Left lobe of liver (tissue), 2 donors: ENCODE measurements around the gene FHL3. TPM values are rescaled to one million over a fixed set of nuclear protein-coding genes. Genes with fewer than 3 reads are reported as not detected.
"Not testable (repeated sequence)": the region's sequence is repeated elsewhere in the genome, so short reads cannot be mapped to it uniquely, and the experiment has no call there.

ENCODE experiments used
- ATAC-seq: fragments of 200-7000 bp; cut with Tn5 transposase; one replicate; pipeline ENCODE4 v1.9.1; 2020; ENCODE audit warnings: mild to moderate bottlenecking, moderate library complexity
- DNase-seq: peaks from one replicate; pipeline ENCODE4 v3.0.0-alpha.2; 2020; ENCODE audit warnings: low spot score
- total RNA-seq: library from RNA; stranded (reverse); gene quantifications from one replicate; pipeline ENCODE4 v1.2.1, GENCODE V29; 2021
- donor health status: DM: no; HTN: no; CAD: no; lungs with moderate emphysema.
- donor health status: DM: no; HTN: yes; CAD: no.

The FHL3 gene
- total RNA-seq, 1 donor from 2014 or later: 2.3 TPM

DNA sequence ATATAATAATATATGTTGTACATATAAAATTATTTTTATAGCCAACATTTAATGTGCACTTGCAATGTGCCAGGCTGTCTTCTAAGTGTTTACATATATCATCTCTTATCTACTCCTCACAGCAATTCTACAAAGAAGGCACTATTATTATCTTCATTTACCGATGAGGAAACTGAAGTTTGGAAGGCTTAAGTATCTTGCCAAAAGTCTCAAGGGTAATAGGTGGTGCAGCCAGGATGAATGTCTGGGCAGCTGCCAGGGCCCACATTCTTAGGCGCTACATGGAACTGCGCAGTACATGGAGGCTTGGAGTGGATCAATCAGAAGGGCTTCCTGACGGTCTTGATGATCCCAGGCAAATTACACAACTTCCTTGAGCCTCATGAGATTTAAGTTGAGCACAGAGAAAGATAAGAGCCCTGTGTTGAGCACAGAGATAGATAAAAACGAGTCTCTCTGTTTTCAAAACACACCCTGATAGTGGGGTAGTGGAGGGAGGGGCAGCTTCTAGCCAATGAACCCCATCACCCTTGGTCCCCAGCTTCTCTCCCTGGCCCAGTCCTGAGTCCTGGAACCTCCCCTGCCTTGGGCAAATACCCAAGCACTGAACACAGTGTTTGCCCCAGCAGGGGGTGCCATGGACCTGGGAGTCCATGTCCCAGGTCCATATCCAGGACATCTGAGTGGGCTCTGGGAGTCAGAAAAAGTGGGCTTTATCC lies 32.1 kb upstream of the FHL3 start:
- peak; percentile 68 for ATAC-seq
- DNase-seq: no peak

- no peak for DNase-seq
- no peak for ATAC-seq
Observed at GRCh38 chr1:38034871-38035270, 29.6 kb upstream of the FHL3 start.

GRCh38 chr1:38032992-38033391 lies 27.7 kb upstream of the FHL3 start:
- not testable (repeated sequence) for DNase-seq, ATAC-seq

DNA sequence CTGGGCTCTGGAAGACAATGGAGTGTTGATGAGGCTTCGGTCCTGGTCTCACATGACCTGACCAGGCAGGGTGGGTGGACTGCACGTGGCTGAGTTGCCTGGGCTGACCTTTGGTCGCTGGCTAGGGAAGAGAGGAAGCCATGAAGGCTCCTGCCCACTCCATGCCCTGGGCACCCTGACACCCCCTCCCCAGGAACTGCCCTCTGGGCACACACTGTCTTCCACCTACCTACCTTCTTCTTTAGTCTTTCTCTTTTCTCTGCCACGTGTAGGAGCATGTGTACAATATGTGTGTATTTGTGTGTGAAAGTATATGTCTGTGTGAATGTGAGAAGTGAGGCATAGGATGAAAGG lies 26.2 kb upstream of the FHL3 start:
- DNase-seq (no peak), ATAC-seq (peak; percentile 36)

- ATAC-seq: peak; percentile 10
- DNase-seq: no peak
Observed at GRCh38 chr1:38030596-38031512, 25.5 kb upstream of the FHL3 start.

GRCh38 chr1:38029685-38030511 lies 24.6 kb upstream of the FHL3 start:
- peak; percentile 28 for ATAC-seq

GRCh38 chr1:38029081-38029681 lies 23.9 kb upstream of the FHL3 start:
- DNase-seq (no peak), ATAC-seq (no peak)

More at GRCh38 chr1:38029685-38030511, 24.6 kb upstream of the FHL3 start:
- no peak for DNase-seq

GRCh38 chr1:38028671-38029070 lies 23.4 kb upstream of the FHL3 start:
- DNase-seq: no peak
- ATAC-seq: no peak

GRCh38 chr1:38028105-38028591 lies 22.8 kb upstream of the FHL3 start:
- DNase-seq (no peak), ATAC-seq (peak; percentile 9)

- ATAC-seq: no peak
- no peak for DNase-seq
Observed at GRCh38 chr1:38027201-38028104, 22.1 kb upstream of the FHL3 start.

- DNase-seq (no peak), ATAC-seq (peak; percentile 59)
Observed at GRCh38 chr1:38026592-38027200, 21.4 kb upstream of the FHL3 start.

DNA sequence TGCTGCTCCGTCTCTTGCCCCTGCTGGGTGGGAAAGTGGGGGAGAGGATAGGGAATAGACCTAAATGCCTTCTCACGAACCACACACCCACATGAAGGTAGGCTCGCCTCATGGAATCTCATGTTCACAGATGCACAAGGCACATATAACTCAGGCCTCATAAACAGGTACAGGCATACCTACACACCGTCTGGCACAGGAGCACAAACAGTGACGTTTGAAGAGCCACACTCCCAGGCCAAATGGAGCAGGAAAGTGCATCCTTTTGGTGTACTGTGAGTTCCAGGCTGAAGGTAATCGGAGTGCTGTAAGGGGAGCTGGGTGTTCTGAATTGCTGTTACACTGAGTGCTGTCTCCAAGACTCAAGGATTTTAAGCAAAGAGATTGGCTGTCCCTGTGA lies 20.4 kb upstream of the FHL3 start:
- no peak for DNase-seq
- ATAC-seq: no peak

GRCh38 chr1:38025233-38025632 lies 19.9 kb upstream of the FHL3 start:
- ATAC-seq: no peak
- no peak for DNase-seq

DNA sequence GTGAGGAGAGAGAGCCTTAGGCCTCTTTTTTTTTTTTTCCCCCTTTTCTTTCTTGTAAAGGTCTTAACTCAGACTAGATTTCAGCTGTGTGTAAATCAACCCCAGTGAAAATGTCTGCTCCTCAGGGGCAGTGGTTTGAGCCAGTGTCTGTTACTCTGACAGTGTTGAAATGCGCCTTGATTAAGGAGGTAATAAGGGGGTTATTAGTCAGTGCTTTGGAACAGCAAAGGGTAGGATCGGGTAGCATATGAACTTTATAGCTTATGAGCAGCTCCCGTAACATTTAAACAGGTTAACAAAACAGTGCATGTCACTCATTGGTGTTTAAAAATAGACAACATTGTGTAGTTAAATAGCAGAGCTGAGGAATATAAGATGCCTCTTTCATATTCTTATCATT lies 17.5 kb upstream of the FHL3 start:
- ATAC-seq (no peak), DNase-seq (no peak)

- ATAC-seq (no peak), DNase-seq (no peak)
Observed at GRCh38 chr1:38021969-38022368, 16.7 kb upstream of the FHL3 start.

GRCh38 chr1:38020396-38020795 lies 15.1 kb upstream of the FHL3 start:
- DNase-seq (no peak), ATAC-seq (no peak)

DNA sequence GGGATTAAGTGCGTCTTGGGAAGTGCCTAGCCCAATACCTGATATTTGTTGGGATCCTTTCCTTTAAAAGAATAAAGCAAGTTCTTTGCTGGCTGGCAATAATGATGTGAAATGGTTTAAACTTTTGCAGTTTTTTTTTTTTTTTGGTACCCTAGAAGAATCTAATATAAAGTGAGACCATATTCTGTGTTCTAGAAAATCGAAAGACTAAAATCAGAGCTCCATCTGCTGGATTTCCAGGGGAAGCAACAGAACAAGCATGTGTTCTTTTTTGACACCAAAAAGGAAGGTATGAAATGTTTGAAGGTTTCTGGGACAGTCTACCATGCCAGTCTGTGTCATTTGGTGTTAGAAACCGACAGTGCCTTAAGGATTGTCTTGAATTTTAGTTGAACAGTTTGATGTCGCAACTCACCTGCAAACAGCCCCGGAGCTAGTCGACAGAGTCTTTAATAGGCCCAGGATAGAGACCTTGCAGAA lies 13.6 kb upstream of the FHL3 start:
- ATAC-seq: peak; percentile 73

DNA sequence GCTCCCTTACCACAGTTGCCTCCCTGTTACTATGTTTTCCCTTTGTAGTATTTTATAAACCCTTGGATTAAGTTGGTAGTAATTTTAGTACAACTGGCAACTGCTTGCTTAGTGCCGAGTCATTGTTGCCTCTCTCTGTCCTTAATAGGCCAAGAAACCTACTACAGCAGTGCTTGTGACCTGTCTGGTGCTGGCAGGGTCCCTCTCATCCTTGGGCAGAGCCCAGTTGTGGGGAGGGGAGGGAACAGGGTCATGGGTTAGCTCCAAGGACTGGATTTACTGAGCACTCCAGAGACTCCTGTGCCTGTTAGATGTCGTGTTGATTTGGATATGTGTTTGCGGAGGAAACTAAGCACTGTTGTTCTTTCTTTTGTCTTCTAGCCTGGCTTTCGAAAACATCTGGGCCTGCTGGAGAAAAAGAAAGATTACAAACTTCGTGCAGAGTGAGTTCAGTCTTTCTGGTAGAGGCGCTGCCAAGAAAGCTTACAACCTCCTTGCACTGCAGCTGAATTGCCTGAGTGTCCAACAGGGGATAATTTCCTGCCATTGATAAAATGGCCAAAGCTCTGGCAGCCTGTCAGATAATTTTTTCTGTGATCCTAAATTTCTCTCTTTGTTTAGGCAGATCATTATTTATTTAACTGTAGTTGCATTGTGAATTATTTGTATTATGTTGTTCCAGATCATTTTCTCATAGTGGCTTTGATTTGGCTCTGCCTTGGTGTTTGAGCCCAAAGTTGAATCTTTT lies 10.8 kb upstream of the FHL3 start:
- DNase-seq (no peak), ATAC-seq (no peak)

More for the DNA sequence above, 13.6 kb upstream of the FHL3 start:
- no peak for DNase-seq
